ENCODE measurements around the gene ANKH. TPM values are rescaled to one million over a fixed set of nuclear protein-coding genes. Genes with fewer than 3 reads are reported as not detected.

The ANKH gene
- polyA plus RNA-seq, 4 donors: 33.0 to 82.2 (median 41.9) TPM

DNA sequence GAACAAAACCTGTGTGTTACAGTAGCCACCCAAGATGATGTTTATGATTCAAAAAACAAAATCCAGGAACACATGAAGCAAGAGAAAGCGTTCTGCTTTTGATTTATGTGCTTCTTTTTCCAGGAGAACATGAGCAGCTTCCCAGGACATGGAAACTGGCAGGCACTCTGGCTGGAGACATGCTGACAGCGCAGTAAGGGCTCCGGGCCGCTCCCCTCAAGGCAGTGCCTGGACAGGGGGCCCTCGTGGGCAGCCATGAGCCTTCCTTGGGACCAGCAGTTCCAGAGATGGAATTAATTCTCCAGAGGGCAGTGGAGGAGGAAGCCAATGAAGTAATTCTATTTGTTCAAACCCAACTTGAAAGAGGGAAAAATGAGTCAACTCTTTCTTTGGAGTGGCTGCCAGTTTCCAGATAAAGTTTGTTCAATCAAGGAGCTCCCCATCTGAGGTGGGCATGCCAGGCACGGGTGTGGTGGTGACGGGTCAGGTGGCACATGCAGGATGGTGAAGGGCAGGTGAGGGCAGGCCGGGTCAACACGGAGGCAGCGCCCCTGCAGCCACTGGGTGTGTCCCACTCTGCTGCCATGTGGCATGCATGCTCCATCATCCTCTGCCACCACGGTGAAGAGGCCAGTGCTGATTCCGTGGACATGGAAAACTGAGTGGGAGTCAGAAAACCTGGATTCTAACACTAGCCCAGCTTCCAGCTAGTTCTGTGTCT, 123.2 kb downstream of the ANKH start:
- Histone ChIP-seq H3K27me3 (ENCODE audit: control insufficient read depth in 3 of 3, insufficient read depth in 3 of 3, low read length in 3 of 3) (no peaks in the 10 kb centered on the region), H3K4me3 (ENCODE audit: low read depth in 1 of 3, low read length in 3 of 3) (no peak overlapping the region), H3K9me3 (ENCODE audit: control insufficient read depth in 2 of 2, insufficient read depth in 1 of 2, low read depth in 1 of 2, low read length in 1 of 2) (no peaks in the 10 kb centered on the region), H3K4me1 (ENCODE audit: control insufficient read depth in 3 of 3, insufficient read depth in 2 of 3, low read depth in 1 of 3, low read length in 2 of 3) (no peaks in the 10 kb centered on the region), H3K36me3 (ENCODE audit: control insufficient read depth in 3 of 3, insufficient read depth in 2 of 3, low read depth in 1 of 3, low read length in 3 of 3) (peaks cover 3 to 55% (median 26%) of the 10 kb centered on the region in 3 donors), H3K27ac (ENCODE audit: low read depth in 1 of 3, low read length in 2 of 3) (no peak overlapping the region)
- whole genome bisulfite sequencing, 3 donors: 83 to 92% (median 90%) methylated on average over 12 of the region's 12 CpGs
- FAIRE-seq (no peak), DNase-seq (no peak)

DNA sequence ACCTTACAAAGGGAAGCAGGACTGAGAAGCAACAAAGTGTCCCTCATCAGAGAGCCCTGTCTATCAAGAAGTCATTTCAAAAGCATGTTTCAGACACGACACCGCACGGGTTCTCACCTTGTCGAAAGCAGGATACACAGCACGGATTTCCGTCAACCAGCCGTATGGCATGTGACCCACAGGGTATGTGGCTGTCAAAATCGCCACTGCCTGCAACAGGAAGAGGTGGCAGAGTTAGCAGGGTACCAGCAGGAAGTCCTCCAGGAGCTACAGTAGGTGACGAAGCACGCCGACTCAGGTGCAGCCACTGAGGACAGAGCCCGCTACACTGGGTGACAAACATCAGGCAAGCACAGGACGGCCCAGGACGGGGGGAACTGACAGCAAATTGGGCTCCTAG, 125.8 kb downstream of the ANKH start:
- FAIRE-seq (no peak), DNase-seq (no peak)
- H3K27me3 ChIP-seq (ENCODE audit: control insufficient read depth in 3 of 3, insufficient read depth in 3 of 3, low read length in 3 of 3): no peaks in the 10 kb centered on the region
- no peaks in the 10 kb centered on the region for H3K4me1 ChIP-seq (ENCODE audit: control insufficient read depth in 3 of 3, insufficient read depth in 2 of 3, low read depth in 1 of 3, low read length in 2 of 3)
- H3K9me3 ChIP-seq (ENCODE audit: control insufficient read depth in 2 of 2, insufficient read depth in 1 of 2, low read depth in 1 of 2, low read length in 1 of 2): no peaks in the 10 kb centered on the region
- no peak overlapping the region for H3K4me3 ChIP-seq (ENCODE audit: low read depth in 1 of 3, low read length in 3 of 3)
- no peak overlapping the region for H3K27ac ChIP-seq (ENCODE audit: low read depth in 1 of 3, low read length in 2 of 3)
- peaks cover 3 to 61% (median 21%) of the 10 kb centered on the region in 3 donors for H3K36me3 ChIP-seq (ENCODE audit: control insufficient read depth in 3 of 3, insufficient read depth in 2 of 3, low read depth in 1 of 3, low read length in 3 of 3)
- WGBS, 3 donors: 91 to 96% (median 93%) methylated on average over 14 of the region's 14 CpGs

DNA sequence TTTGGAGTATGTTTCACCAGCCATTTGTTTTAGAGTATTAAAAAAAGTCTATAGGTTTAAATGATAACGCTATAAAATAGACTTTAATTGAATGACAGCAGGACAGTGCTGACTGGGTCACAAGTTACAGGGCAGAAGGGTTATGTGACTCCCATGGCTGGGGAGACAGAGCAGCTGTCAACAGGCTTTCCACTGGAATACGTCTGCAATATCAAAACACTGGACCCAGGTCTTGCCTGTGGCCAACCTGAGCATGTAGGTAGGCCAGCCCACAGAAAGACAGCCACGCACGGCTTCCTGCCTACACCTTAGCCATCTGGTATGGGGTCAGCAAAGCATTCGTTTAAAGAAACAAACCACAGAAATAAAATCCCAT, 126.4 kb downstream of the ANKH start:
- H3K27ac ChIP-seq (ENCODE audit: low read depth in 1 of 3, low read length in 2 of 3): no peak overlapping the region
- no peaks in the 10 kb centered on the region for H3K4me1 ChIP-seq (ENCODE audit: control insufficient read depth in 3 of 3, insufficient read depth in 2 of 3, low read depth in 1 of 3, low read length in 2 of 3)
- peaks cover 5 to 66% (median 19%) of the 10 kb centered on the region in 3 donors for H3K36me3 ChIP-seq (ENCODE audit: control insufficient read depth in 3 of 3, insufficient read depth in 2 of 3, low read depth in 1 of 3, low read length in 3 of 3)
- FAIRE-seq (no peak), DNase-seq (no peak)
- 84 to 94% (median 90%) methylated on average over 5 of the region's 5 CpGs for WGBS, 3 donors
- no peak overlapping the region for H3K4me3 ChIP-seq (ENCODE audit: low read depth in 1 of 3, low read length in 3 of 3)
- H3K27me3 ChIP-seq (ENCODE audit: control insufficient read depth in 3 of 3, insufficient read depth in 3 of 3, low read length in 3 of 3): no peaks in the 10 kb centered on the region
- H3K9me3 ChIP-seq (ENCODE audit: control insufficient read depth in 2 of 2, insufficient read depth in 1 of 2, low read depth in 1 of 2, low read length in 1 of 2): no peaks in the 10 kb centered on the region

DNA sequence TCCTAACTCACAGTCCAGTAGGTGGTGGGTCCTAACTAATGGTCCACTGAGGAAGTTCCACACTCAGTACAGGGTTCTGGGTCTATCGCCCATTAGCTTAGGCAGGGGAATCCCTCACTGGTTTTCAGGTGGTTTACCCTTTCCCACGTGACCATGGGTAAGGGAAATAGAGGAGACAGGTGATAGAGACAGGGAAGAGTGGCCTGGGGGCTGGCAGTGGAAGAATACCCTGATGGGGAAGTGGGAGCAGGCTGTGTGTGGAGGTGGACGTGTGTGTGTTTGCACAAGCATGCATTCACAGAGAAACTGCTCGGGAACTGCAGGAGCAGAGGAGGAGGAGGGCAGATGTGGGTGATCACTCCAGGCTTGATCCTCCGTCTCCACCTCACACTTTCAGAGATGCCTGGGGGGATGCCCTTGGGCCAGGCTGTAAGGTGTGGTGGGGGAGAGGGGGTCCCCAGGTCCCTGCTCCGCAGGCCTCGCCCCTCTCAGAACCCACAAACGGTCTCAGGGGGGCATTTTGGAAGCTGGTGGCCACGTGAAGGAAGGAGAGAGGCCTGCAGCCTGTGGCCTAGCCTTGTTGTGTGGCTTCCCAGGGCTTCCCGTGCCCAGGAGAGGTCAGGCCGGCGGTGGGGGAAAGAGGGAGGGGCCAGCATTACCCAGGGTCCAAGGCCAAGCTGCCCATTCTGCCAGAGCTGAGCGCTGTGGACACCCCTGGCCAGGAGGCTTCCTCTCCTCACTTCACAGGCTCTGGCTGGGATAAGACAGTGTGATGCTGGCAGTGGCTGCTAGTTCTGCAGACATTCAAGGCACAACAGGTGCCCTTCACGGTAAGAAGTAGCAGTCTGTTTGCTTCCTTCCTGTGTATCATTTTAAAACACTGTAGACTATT, 127.0 kb downstream of the ANKH start:
- Histone ChIP-seq H3K4me3 (ENCODE audit: low read depth in 1 of 3, low read length in 3 of 3) (no peak overlapping the region), H3K27ac (ENCODE audit: low read depth in 1 of 3, low read length in 2 of 3) (no peak overlapping the region), H3K36me3 (ENCODE audit: control insufficient read depth in 3 of 3, insufficient read depth in 2 of 3, low read depth in 1 of 3, low read length in 3 of 3) (peaks cover 5 to 69% (median 17%) of the 10 kb centered on the region in 3 donors), H3K9me3 (ENCODE audit: control insufficient read depth in 2 of 2, insufficient read depth in 1 of 2, low read depth in 1 of 2, low read length in 1 of 2) (no peaks in the 10 kb centered on the region), H3K4me1 (ENCODE audit: control insufficient read depth in 3 of 3, insufficient read depth in 2 of 3, low read depth in 1 of 3, low read length in 2 of 3) (no peaks in the 10 kb centered on the region), H3K27me3 (ENCODE audit: control insufficient read depth in 3 of 3, insufficient read depth in 3 of 3, low read length in 3 of 3) (no peaks in the 10 kb centered on the region)
- WGBS, 3 donors: 72 to 88% (median 85%) methylated on average over 13 to 14 of the region's 14 CpGs
- no peak for FAIRE-seq
- no peak for DNase-seq

DNA sequence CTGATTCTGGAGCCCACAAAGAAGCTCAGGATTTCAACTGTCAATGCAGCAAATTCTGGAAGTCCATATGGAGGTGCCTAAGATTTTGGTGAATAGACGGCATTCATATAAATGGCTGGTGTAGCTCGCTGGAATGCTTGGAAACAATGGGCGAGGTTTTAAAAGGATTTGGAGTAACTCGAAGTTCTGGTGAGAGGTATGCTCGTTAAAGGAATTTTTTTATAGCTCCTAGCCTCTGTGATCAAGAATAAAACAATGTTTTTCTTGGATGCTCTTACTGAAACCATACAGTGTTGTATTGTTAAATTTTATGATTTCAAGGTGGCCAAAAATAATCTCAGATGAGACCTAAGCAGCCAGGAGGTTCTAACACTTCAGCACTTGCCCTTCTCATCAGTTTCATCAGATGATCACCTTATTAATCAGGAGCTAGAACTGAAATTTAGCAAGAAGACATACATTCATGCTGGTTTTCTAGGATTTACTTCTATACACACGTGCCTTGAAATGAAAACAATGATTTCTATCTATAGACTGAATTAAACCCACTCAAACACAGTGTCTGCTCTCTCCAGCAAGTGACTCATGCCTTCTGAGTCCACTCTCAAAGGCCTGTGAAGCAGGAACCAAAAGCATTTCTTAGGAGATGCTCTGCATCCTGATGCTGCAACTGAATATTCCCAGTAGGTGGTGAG, 127.8 kb downstream of the ANKH start:
- WGBS, 3 donors: 85 to 89% (median 86%) methylated on average over 6 of the region's 6 CpGs
- no peaks in the 10 kb centered on the region for H3K9me3 ChIP-seq (ENCODE audit: control insufficient read depth in 2 of 2, insufficient read depth in 1 of 2, low read depth in 1 of 2, low read length in 1 of 2)
- DNase-seq (no peak), FAIRE-seq (no peak)
- no peaks in the 10 kb centered on the region for H3K4me1 ChIP-seq (ENCODE audit: control insufficient read depth in 3 of 3, insufficient read depth in 2 of 3, low read depth in 1 of 3, low read length in 2 of 3)
- H3K36me3 ChIP-seq (ENCODE audit: control insufficient read depth in 3 of 3, insufficient read depth in 2 of 3, low read depth in 1 of 3, low read length in 3 of 3): peaks cover 5 to 76% (median 21%) of the 10 kb centered on the region in 3 donors
- H3K27me3 ChIP-seq (ENCODE audit: control insufficient read depth in 3 of 3, insufficient read depth in 3 of 3, low read length in 3 of 3): no peaks in the 10 kb centered on the region
- H3K4me3 ChIP-seq (ENCODE audit: low read depth in 1 of 3, low read length in 3 of 3): no peak overlapping the region
- H3K27ac ChIP-seq (ENCODE audit: low read depth in 1 of 3, low read length in 2 of 3): no peak overlapping the region

DNA sequence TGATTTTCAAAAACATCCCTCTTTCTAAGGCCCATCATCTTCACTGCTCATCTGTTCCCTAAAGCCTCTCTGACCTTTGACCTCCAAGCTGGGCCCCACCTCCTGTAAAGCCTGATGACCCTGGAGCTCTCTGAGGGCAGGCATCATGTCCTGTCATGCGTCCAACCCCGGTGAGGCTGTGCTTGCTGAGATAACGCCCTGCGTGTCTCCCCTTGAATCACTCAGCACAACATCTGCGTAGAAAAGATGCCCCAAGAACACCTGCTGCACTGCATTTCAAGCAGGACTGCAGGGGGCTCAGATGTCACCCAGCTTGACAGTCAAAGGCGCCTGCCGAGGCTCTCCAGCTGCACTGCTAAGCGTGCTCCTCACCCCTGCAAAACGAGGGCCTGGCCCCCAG, 129.1 kb downstream of the ANKH start:
- H3K9me3 ChIP-seq (ENCODE audit: control insufficient read depth in 2 of 2, insufficient read depth in 1 of 2, low read depth in 1 of 2, low read length in 1 of 2): no peaks in the 10 kb centered on the region
- peaks cover 4 to 74% (median 17%) of the 10 kb centered on the region in 3 donors for H3K36me3 ChIP-seq (ENCODE audit: control insufficient read depth in 3 of 3, insufficient read depth in 2 of 3, low read depth in 1 of 3, low read length in 3 of 3)
- WGBS, 3 donors: 76 to 91% (median 87%) methylated on average over 9 of the region's 9 CpGs
- H3K4me3 ChIP-seq (ENCODE audit: low read depth in 1 of 3, low read length in 3 of 3): no peak overlapping the region
- no peak overlapping the region for H3K27ac ChIP-seq (ENCODE audit: low read depth in 1 of 3, low read length in 2 of 3)
- no peaks in the 10 kb centered on the region for H3K4me1 ChIP-seq (ENCODE audit: control insufficient read depth in 3 of 3, insufficient read depth in 2 of 3, low read depth in 1 of 3, low read length in 2 of 3)
- no peaks in the 10 kb centered on the region for H3K27me3 ChIP-seq (ENCODE audit: control insufficient read depth in 3 of 3, insufficient read depth in 3 of 3, low read length in 3 of 3)
- FAIRE-seq (no peak), DNase-seq (no peak)

DNA sequence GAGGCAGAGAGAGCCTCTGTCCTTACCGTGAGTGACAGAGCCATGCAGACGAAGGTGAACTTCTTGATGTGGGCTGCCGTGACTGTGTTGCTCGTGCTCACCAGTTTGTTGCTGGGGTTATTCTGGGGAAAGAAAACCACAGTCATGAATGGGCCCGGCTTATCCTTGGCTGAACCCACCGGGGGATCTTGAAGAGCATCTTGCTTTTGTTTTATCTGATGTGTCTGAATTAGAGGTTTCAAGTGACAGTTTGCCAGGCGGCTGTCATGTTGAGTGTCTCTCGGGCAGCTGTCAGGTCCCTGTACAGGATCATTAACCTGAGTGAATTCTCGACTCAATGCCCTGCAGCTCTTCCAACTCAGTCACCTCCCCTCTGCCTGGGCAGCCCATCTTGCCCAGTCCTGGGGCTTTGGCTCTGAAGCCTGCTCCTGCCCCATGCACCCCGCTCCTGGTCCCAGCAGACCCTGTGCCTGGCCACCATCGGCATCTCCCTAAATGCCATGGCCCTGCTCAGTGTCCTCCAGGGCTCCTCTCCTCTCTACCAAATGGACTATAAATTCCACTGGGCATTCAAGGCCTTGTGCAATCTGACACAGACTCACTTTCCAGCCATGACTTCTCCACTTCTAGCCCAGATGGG, 129.7 kb downstream of the ANKH start:
- H3K27ac ChIP-seq (ENCODE audit: low read depth in 1 of 3, low read length in 2 of 3): no peak overlapping the region
- WGBS, 3 donors: 89 to 94% (median 90%) methylated on average over 10 to 11 of the region's 11 CpGs
- H3K9me3 ChIP-seq (ENCODE audit: control insufficient read depth in 2 of 2, insufficient read depth in 1 of 2, low read depth in 1 of 2, low read length in 1 of 2): no peaks in the 10 kb centered on the region
- H3K36me3 ChIP-seq (ENCODE audit: control insufficient read depth in 3 of 3, insufficient read depth in 2 of 3, low read depth in 1 of 3, low read length in 3 of 3): peaks cover 4 to 74% (median 20%) of the 10 kb centered on the region in 3 donors
- no peaks in the 10 kb centered on the region for H3K4me1 ChIP-seq (ENCODE audit: control insufficient read depth in 3 of 3, insufficient read depth in 2 of 3, low read depth in 1 of 3, low read length in 2 of 3)
- DNase-seq: no peak
- FAIRE-seq: no peak
- no peaks in the 10 kb centered on the region for H3K27me3 ChIP-seq (ENCODE audit: control insufficient read depth in 3 of 3, insufficient read depth in 3 of 3, low read length in 3 of 3)
- no peak overlapping the region for H3K4me3 ChIP-seq (ENCODE audit: low read depth in 1 of 3, low read length in 3 of 3)

DNA sequence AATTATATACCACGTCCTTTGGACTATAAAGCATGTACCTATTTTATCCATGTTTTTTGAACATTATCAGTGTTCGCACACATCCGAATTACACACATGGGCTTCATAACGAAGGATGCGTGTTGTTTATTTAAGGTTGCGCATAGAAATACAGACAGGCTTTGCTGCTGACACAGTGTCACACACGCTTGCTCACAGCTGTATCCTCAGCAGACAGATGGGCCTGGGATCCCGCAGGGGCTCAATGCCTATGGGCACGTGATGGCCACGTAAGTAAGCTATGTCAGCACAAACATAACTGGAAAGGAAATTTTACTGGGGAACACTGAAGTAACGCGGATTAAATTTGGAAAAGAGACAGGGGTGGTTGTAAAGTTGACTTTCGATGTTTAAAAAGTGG, 130.4 kb downstream of the ANKH start:
- 95 to 97% (median 96%) methylated on average over 13 of the region's 13 CpGs for WGBS, 3 donors
- Histone ChIP-seq H3K27ac (ENCODE audit: low read depth in 1 of 3, low read length in 2 of 3) (no peak overlapping the region), H3K36me3 (ENCODE audit: control insufficient read depth in 3 of 3, insufficient read depth in 2 of 3, low read depth in 1 of 3, low read length in 3 of 3) (peaks cover 4 to 77% (median 20%) of the 10 kb centered on the region in 3 donors), H3K4me3 (ENCODE audit: low read depth in 1 of 3, low read length in 3 of 3) (no peak overlapping the region), H3K27me3 (ENCODE audit: control insufficient read depth in 3 of 3, insufficient read depth in 3 of 3, low read length in 3 of 3) (no peaks in the 10 kb centered on the region), H3K4me1 (ENCODE audit: control insufficient read depth in 3 of 3, insufficient read depth in 2 of 3, low read depth in 1 of 3, low read length in 2 of 3) (no peaks in the 10 kb centered on the region), H3K9me3 (ENCODE audit: control insufficient read depth in 2 of 2, insufficient read depth in 1 of 2, low read depth in 1 of 2, low read length in 1 of 2) (no peaks in the 10 kb centered on the region)
- DNase-seq: no peak
- FAIRE-seq: no peak
